Activated CD4-positive, alpha-beta T cell treated with anti-CD3 and anti-CD28 coated beads, Interleukin-2, amount 50 U/mL, for 16 hours (primary cell): ENCODE results near the gene CFAP300.

Experiments
- DNase-seq: peaks from one replicate; pipeline ENCODE4 v3.0.0-alpha.2; 2020

The CFAP300 gene

DNA sequence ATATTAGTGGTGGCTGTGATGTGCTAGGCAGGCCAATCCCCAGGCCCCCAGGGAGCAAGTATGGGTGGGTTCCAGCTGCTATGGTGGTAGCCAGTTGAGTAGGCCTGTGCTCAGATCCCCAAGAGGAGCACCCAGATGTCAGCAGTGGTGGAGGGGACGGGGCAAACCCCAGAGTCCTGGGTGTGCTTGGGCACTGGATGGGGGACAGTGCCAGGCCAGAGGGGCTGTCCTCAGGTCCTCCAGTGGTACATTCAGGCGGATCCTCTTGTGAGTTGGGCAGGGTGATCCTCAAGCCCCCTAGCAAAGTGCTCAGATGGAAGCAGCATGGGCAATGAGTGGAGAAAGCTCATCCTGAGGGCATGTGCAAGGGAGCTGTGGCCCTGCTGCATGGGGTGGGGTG is 26.0 kb downstream of the CFAP300 start:
- no peak for DNase-seq

DNA sequence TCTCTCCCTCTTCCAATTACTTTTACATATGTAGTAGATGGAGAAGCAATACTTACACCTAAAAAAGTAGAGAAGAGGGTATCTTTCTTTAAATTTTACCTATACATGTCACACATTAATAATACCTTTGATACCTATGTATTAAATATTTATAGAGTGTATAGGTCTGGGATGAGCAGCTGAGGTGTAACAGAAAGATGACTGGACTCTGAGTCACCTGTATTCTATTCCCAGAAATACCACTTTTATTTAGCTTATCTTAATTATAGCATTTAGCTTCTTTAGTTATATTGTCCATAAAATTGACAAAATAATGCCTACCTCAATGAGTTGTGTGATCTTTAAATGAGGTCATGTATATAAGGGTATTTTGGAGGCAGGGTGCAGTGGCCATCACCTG is 32.4 kb downstream of the CFAP300 start:
- no peak for DNase-seq

DNA sequence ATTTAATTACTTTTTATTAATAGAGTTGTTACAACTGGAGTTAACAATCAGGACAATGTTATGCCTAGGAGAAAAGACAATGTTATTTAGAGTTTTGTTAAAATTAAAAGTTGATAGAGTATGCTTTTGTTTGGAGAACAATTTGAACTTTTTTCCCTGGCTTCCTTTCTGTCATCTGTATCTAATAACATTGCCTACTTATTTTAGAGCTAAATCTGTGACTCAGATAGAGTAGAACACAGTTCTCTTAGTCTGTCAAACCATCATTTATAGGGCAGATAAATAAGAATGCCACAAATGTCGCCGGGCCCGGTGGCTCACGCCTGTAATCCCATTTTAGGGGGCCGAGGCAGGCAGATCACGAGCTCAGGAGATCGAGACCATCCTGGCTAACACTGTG is 34.1 kb downstream of the CFAP300 start:
- DNase-seq = no peak

DNA sequence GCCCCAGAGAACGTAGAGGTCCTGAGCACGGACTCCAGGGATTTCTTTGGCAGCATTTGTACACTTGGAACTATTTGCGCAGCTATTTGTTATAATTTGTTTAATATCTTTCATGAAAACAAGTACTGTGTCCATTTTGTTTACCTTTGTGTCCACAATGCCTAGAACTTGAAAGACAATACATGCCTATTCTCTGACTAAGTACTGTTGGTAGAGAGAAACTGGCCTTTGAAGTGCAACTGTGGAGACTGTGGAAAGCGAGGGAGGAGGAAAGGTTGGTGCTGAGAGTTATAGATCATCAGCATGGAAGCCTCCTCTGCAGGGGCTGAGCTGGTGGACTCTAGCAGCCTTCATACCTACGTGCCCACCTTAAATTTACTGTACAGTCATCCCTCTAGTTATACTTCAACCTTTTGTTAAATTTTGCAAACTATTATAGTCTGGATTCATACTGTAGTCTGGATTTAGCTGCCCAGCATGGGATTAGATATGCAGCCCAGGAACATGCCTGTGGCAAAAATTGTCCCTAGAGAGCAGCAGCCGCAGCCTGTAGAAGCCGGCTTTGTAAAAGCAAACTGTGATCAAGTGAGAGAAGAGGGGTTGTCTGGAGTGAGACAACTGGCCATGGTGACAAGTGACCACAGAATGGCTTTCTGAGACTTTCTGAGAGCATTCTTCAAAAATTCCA is 38.8 kb downstream of the CFAP300 start:
- no peak for DNase-seq

DNA sequence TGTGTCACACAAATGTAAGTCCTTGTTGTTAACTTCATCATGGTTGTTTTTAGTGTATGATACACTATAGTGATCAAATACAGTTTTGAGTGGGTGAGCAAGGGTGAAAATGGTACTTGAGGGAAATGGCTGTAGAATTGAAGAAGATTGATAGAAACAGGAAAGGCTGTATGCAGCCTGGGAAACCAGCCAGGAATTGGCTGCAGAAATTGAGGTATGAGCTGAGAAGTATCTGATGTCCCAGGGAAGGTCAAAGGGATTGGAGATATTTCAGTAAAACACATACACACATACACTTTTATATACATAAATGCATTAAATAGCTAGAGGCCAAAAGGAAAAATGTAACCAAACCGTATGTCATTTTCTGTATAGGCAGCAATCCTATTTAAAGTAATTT is 49.9 kb downstream of the CFAP300 start:
- no peak for DNase-seq

DNA sequence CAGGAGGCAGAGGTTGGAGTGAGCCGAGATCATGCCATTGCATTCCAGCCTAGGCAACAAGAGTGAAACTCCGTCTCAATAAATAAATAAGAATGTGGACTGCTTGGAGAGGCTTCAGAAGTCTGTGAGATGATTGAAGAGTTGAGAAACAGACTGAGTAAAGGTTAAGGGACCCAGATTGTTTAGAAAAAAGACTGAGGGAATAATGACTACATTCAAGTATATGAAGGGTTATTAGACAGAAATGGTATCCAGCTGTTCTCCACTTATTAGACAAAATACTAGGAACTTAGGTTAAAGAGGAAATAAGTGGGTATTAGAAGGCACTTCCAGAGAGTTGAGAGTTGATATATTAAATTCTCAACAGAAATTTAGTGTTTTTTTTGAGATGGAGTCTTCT is 52.5 kb downstream of the CFAP300 start:
- no peak for DNase-seq

DNA sequence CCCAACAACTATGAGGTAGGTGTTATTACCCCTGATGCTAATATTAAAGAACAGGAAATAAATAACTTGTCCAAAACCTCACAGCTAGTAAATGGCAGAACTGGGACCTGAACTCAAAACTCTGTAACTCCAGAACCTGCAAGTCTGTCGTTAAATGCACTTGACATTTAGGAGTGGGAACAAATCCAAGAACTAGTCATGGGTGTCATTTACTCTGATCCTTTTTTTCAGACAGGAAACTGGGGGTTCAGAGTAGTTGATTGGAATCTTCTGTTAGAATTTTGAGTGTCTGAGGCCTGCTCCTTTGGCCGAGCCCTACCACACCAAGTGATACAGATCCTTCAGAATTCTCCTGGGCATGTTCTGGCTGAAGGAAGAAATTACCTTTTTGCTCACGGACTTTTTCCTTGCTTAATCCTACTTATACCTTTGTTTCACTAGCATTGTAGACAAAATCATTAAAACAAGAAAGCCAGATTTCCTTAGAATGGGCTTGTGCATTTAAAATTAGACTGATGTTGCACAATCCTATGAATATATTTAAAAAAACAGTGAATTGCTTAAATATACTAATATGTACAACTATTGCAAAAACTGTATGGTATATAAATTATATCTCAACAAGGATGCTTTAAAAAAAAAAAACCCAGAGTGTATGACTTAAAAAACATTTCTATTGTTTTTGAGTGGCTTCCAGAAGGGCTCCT is 61.6 kb downstream of the CFAP300 start:
- no peak for DNase-seq

DNA sequence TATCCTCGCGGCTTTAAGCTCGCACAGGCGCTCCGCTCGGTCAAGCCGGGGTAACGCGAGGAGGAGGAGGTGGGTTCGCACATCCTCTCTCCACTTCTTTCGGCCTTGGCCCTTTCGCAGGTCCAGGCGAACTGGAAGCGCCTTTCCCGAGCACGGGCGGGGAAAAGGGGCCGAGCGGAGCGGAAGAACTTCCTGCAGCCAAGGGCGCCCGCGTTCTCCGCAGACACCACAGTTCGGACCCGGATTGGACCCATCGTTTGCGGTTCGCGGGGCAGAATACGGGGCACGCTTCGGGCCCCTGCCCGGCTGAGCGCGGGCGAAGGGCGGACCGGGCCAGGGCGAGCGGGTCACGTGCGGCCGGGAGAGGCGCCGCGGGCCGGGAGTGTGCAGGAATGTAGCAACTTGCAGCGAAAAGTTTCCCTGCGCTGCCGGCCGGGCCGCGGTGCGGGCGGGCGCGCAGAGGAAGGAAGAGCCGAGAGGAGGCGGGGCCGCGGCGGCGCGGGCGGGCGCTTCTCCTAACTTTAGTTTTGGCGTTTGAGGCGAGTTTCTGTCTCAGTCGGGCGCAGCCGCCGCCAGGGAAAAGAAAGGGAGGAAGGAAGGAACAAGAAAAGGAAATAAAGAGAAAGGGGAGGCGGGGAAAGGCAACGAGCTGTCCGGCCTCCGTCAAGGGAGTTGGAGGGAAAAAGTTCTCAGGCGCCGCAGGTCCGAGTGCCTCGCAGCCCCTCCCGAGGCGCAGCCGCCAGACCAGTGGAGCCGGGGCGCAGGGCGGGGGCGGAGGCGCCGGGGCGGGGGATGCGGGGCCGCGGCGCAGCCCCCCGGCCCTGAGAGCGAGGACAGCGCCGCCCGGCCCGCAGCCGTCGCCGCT is 62.9 kb downstream of the CFAP300 start, which contains the start of gene YAP1:
Gene YAP1, plus strand, starts transcription at position 552 of the 865 bp plus-strand sequence. CDS start 402 bp downstream, outside the sequence.
- DNase-seq = peak; percentile 63

DNA sequence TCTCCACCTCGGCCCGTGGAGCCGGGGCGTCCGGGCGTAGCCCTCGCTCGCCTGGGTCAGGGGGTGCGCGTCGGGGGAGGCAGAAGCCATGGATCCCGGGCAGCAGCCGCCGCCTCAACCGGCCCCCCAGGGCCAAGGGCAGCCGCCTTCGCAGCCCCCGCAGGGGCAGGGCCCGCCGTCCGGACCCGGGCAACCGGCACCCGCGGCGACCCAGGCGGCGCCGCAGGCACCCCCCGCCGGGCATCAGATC is 63.4 kb downstream of the CFAP300 start:
- no peak for DNase-seq

DNA sequence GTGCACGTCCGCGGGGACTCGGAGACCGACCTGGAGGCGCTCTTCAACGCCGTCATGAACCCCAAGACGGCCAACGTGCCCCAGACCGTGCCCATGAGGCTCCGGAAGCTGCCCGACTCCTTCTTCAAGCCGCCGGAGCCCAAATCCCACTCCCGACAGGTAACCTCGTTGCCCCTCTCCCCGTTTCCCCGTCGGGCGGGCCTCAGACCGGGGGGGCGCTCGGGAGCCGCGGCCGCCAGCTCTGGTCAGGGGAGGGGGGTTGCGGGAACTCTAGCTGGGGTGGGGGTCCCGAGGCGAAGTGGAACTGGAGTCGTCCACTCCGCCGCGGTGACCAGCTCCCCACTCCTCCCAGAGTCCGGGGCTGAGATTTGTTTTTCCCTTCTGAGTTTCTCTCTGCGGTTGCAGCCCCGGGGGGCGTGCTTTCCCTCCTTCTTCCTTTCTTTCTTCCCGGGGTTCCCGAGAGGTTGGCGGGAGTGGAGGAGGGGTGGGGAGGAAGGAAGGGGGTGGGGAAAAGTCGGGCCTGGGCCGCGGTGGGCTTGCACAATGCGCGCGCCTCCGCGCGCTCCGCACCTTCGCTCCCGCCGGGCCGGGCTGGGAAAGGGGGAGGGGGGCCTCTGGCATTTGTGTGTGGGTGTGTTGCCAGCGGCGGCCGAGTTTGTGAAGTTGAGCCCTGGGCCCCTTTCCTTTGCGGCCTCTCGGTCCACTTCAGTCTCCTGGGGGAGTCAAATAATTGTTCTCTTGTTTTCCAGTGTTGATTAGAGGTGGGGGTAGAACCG is 64.0 kb downstream of the CFAP300 start:
- no peak for DNase-seq

DNA sequence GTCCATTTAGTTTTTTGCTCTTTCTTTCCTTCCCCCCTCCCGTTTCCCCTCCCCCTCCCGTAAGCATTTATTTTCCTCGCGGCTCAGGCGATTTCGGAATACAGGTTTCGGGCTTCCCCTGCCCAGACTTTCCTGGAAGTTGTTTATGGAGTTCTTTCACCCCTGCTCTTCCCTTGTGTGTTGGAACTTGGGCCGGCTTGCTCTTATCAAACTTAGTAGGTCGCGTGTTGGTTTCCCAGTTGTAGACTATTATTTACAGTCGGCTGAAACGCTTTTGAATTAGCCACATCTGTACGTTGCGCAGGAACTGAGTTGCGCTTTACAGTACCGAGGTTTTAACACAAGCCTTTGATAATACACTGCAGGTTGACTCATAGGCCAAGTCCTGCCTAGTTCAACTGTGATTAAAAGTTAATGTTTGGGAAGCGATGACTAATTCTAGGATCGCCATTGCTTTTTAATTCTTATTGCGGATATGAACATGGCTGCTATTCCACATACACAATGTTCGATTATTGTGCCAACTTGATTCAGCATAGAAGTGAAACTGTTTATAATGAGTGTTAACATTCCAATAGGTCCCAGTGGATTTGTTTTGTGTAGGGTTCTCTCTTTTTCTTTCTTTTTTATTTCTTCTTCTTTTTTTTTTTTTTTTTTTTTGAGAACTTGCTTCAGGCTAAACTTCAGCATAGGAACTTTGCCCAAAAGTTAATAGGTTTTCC is 64.7 kb downstream of the CFAP300 start:
- DNase-seq = peak; percentile 30

DNA sequence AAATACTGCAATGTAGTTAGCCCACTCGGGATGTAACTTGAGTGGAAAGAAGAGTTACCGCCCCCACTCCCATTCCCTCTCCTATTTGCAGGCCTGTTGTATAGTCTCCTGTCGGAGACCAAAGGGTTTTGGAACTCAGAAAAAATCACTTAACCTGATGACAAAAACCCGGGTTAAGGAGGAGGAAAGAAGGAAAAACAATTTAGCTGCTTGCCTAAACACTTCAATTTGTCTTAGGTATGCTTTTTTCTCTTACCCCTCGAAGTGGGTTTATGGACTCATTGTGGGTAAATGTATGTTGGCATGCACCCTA is 65.2 kb downstream of the CFAP300 start:
- DNase-seq = no peak

DNA sequence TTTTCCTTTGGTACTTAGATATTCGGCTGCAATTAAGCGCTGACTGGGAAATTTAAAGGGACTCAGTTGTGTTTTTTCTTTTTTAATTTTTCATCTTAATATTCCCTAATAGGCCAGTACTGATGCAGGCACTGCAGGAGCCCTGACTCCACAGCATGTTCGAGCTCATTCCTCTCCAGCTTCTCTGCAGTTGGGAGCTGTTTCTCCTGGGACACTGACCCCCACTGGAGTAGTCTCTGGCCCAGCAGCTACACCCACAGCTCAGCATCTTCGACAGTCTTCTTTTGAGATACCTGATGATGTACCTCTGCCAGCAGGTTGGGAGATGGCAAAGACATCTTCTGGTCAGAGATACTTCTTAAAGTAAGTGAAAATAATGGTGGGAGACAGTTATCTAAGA is 66.8 kb downstream of the CFAP300 start:
- DNase-seq = no peak

DNA sequence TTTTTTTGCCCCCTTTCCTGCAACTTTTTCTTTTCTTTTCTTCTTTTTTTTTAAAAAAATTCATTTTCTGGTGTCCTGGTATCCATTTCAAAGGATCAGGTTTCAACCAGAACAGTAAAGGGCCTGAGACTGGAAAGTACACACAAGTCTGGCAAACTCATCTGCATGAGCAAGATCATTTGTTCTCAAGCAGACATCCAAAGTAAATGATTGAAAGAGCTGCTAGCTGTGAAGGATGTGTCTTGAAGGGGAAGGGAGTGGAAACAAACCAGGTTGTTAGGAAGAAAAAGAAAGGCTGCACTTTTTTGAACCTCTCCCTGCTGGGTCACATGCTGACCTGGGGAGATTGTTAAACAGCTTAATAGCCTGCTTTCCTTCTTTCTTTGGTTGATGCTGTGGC is 68.3 kb downstream of the CFAP300 start:
- no peak for DNase-seq

DNA sequence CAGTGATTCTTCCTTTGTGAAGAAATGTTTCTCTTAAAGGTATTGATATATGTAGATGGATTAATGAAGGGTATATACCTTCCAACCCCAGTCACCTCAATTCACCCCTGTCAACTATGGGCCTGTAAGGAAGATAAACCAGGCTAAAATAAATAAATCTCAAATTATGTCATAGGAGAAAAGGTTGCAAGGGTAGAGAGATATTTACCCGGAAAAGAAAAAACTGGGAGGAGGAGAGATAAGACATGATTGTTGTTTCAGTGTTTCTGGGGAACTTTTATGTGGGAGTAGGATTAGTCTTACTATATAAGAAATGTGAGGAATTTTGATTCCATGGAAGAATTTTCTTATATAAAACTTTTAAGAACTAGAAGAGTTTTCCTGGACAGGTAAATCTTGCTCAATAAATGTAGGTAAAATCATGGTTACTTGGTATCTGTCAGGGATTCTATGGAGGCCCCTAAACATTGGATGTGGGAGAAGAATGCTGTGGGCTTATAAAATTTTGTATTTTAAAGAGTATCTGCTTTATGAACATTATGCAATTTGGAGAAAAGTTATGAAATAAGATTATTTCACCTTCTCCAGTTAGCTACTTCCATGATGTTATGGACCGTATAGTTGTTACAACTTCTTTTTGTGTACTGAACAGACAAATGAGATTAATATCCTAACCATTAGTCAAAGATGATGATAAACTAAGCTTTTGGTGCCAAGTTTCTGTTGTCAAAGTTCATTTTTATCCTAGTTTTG is 69.4 kb downstream of the CFAP300 start:
- DNase-seq = no peak

DNA sequence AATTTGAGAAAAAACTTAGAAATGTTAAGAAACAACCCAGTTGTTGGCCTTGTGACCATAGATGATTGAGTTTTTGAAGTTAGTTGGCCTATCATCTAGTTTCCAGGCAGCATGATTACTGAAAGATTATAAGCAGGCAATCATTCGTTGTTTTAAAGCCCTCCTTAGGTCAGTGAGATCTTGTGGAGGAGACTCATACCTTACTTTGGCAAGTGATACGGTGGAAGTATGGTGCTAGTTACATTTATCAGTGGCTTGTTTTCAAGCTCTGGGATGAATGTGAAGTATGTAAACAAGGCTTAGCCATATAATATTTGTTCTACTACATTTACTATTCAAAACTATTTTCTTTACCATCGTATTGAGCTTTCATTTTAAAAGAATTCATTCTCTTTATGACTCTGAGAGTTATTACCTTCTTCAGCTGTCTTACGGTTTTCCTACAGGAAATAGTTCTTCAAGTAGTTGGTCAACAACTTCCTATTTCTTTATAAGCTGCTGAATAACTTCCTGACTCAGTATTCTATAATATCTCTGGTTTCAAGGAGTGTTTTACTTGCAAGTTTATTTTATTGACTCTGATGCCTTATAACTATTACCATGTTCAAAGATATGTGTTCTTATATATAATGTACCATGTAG is 70.4 kb downstream of the CFAP300 start:
- no peak for DNase-seq

DNA sequence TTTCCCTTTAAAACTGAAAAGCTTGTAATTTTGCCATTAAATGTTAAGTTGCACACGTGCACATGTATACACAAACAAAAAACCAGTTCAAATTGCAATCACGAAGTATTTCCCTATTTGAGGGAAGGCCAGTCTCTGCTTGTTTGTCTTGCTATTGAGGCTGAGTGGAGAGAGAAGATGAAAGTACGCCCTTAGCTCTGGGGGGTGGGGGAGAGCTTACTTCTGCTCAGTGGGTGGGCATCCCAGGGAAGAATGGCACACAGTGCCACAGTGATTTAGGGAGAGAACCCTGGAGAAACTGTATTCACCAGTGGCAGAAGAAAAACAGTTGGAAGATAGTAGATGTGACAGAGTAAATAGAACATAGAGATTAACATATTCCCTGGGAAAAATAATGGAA is 71.7 kb downstream of the CFAP300 start:
- DNase-seq = no peak

DNA sequence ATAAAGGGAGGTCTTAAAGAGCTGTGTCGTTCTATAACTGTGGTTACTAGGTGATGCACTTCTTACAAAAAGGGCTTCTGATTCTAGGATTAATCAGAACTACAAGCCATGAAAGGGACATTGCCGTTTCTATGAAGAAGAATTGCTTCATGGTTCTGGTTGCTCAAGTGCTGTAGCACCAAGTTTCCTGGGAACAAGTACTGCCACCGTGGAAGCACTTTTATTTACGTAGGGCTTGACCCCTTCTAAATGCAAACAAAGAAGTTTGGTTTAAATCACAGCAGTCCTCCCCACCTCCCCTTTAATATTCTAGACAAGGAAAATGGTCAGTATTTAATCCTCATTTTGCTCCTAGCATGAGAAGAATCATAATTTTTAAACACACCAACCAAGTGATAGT is 72.8 kb downstream of the CFAP300 start:
- DNase-seq = no peak

DNA sequence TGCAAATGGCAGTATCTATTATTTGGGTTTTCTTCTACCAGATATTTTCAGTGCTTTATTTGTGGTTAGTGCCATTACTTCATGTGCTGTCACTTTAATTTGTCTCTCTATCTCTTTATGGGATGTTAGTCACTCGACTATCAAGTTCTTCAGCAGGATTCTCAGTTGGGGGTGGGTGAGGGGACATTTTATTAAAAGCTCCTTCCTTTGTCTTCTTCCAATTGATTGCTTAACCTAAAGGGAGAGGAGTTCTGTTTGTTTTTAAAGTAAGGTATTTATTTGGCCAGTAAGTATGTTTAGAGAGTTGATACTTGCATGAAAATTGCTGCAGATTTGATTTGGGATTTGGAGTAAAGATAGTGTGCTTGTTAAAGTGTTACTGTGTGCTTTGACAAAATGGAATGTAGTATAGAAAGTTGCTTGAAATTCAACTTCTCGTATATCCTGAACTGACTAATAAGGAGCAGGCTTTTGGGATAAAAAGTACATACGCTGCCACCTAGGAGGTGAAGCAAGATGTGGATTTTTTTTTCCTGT is 73.3 kb downstream of the CFAP300 start:
- DNase-seq = no peak

DNA sequence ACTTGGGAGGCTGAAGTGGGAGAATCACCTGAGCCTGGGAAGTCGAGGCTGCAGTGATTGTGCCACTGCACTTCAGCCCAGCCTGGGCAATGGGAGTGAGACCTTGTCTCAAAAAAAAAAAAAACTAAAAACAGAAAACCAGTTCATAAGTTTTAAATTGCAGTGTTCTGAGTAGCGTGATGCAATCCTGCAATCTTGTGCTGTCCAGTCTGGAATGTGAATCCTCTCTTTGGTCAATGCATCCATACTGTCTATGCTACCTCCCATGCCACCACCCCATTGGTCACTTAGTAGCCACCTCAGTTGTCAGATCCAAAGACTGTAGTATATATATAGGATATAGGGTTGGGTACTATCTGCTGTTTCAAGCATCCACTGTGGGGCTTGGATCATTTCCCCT is 74.1 kb downstream of the CFAP300 start:
- no peak for DNase-seq
